PC-3 (cell line): ENCODE data around the gene CNOT11. TPM values are rescaled to one million over a fixed set of nuclear protein-coding genes. Genes with fewer than 3 reads are reported as not detected.

ENCODE experiments used
- ATAC-seq: fragments of 200-7000 bp; cut with Tn5 transposase; 2 replicates; pipeline ENCODE4 v1.9.1; 2020; ENCODE audit warnings: mild to moderate bottlenecking, moderate library complexity
- BruUV-seq: library from RNA; stranded (reverse); fragments of 400-500 nt; replicated peaks from 2 replicates; lab custom pipeline; 2021; lab: Mats Ljungman, UMichigan
- CTCF ChIA-PET: fragments of 300-600 bp; sonication (Branson Sonifier 250); formaldehyde crosslinking; loops from one replicate; lab custom pipeline; 2022; ENCODE audit warnings: antibody characterized with exemption; lab: Charles Lee
- POLR2A ChIA-PET: fragments of 300-600 bp; sonication (Branson Sonifier 250); formaldehyde crosslinking; loops from one replicate; lab custom pipeline; 2022; ENCODE audit warnings: antibody characterized with exemption; ENCODE audit not compliant: unreplicated experiment; lab: Charles Lee
- DNase-seq: peaks from one replicate; pipeline ENCODE4 v3.0.0-alpha.2; 2015
- H2AFZ ChIP-seq: fragments of 300-600 bp; sonication (generic); 2 replicates; pipeline ENCODE4 v1.6.0; 2016; ENCODE audit warnings: antibody characterized with exemption, low read length
- H3F3A ChIP-seq: fragments of 300-600 bp; sonication (generic); one replicate; pipeline ENCODE4 v1.6.0; 2017; ENCODE audit warnings: antibody characterized with exemption, low read length, control low read depth, mild to moderate bottlenecking; ENCODE audit not compliant: unreplicated experiment
- H3K27ac ChIP-seq: fragments of 300-600 bp; sonication (generic); 2 replicates; pipeline ENCODE4 v1.5.1; 2016; ENCODE audit warnings: mild to moderate bottlenecking, low read length
- H3K27me3 ChIP-seq: fragments of 300-600 bp; sonication (generic); 2 replicates; pipeline ENCODE4 v1.6.1; 2016; ENCODE audit warnings: low read length, mixed read lengths
- H3K36me3 ChIP-seq: fragments of 300-600 bp; sonication (generic); 2 replicates; pipeline ENCODE4 v1.6.1; 2016; ENCODE audit warnings: low read depth, mixed run types, low read length, mixed read lengths
- H3K4me1 ChIP-seq: fragments of 300-600 bp; sonication (generic); 2 replicates; pipeline ENCODE4 v1.5.1; 2016; ENCODE audit warnings: low read length; ENCODE audit not compliant: insufficient read depth
- H3K4me2 ChIP-seq: fragments of 300-600 bp; sonication (generic); 2 replicates; pipeline ENCODE4 v1.6.0; 2016; ENCODE audit warnings: low read length
- H3K4me3 ChIP-seq: fragments of 300-600 bp; sonication (generic); 2 replicates; pipeline ENCODE4 v1.5.1; 2016; ENCODE audit warnings: mild to moderate bottlenecking, low read length, mixed read lengths
- H3K79me2 ChIP-seq: fragments of 300-600 bp; sonication (generic); 2 replicates; pipeline ENCODE4 v1.6.1; 2017; ENCODE audit warnings: low read length, mixed read lengths
- H3K9ac ChIP-seq: fragments of 300-600 bp; sonication (generic); 2 replicates; pipeline ENCODE4 v1.6.0; 2016; ENCODE audit warnings: mild to moderate bottlenecking, low read length
- H3K9me2 ChIP-seq: fragments of 300-600 bp; sonication (generic); replicated peaks from 2 replicates; pipeline ENCODE4 v1.6.1; 2016; ENCODE audit warnings: mixed run types, low read length, mixed read lengths
- H3K9me3 ChIP-seq: fragments of 300-600 bp; sonication (generic); 2 replicates; pipeline ENCODE4 v1.6.1; 2016; ENCODE audit warnings: low read length, mixed read lengths
- H4K20me1 ChIP-seq: fragments of 300-600 bp; sonication (generic); 2 replicates; pipeline ENCODE4 v1.6.1; 2016; ENCODE audit warnings: low read length, mixed read lengths
- EZH2 ChIP-seq: fragments of 300-600 bp; sonication (generic); IDR thresholded peaks from one replicate; pipeline ENCODE4 v1.6.1; 2017; ENCODE audit warnings: antibody characterized with exemption, mild to moderate bottlenecking, low read length; ENCODE audit not compliant: unreplicated experiment
- EZH2phosphoT487 ChIP-seq: fragments of 300-600 bp; sonication (generic); IDR thresholded peaks from 2 replicates; pipeline ENCODE4 v1.6.1; 2018; ENCODE audit warnings: mild to moderate bottlenecking, antibody characterized with exemption, low read length, borderline replicate concordance
- intact Hi-C: fragments of 100-400 bp; cut with micrococcal nuclease; formaldehyde crosslinking; loops from 2 replicates; pipeline ENCODE4 v1.9.0; 2023
- total RNA-seq: library from RNA; depleted of rRNA; stranded (reverse); fragments of >200 nt; gene quantifications from 2 replicates; pipeline ENCODE4 v1.2.3, GENCODE V29; 2014
- TF ChIP-seq, protein P1 (sequence below): fragments of 300-600 bp; sonication (generic); conservative IDR thresholded peaks from 2 replicates; pipeline ENCODE4 v1.5.1; 2017; ENCODE audit warnings: antibody characterized with exemption, low read depth, mild to moderate bottlenecking, low read length

Gene CNOT11
- total RNA-seq, 1 experiment from 2014 or later = 48.5 TPM

DNA sequence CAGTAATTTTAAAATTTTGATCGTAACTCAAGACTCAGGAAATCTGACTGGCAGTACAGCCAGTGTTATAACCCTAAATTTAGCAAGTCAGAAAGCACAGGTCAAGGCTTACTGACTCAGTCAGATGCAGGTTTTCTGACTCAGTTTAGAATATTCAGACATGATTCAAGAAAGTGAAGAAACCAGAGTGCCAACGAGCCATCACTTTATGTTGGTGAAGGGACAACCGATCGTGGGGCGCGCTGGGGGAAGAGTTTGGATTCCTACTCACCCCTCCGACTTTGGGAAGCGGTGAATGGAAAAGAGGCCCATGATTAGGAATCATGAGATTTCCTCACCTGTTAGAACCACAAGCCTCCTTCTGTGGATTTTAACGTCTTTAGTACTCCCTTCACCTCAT is 54.8 kb downstream of the CNOT11 start:
- Histone ChIP-seq H2AFZ (no peak overlapping the region), H3K36me3 (0 out of 2 replicates have a peak, but pooled peaks cover 2% of the 10 kb centered on the region), H3K27me3 (no peaks in the 10 kb centered on the region), H3K4me2 (peak overlapping the region; percentile 92), H3K9ac (peak overlapping the region; percentile 95), H3K4me3 (peak overlapping the region; percentile 83), H3K79me2 (peaks cover 60% of the 10 kb centered on the region), H3K9me3 (no peaks in the 10 kb centered on the region), H3K4me1 (peaks cover 46% of the 10 kb centered on the region), H3K9me2 (no peaks in the 10 kb centered on the region), H3K27ac (peak overlapping the region; percentile 53), H3F3A (no peaks in the 10 kb centered on the region), H4K20me1 (peaks cover 38% of the 10 kb centered on the region)
- ChIA-PET CTCF (no interaction called here), POLR2A (no interaction called here)
- TF ChIP-seq, protein P1, sequence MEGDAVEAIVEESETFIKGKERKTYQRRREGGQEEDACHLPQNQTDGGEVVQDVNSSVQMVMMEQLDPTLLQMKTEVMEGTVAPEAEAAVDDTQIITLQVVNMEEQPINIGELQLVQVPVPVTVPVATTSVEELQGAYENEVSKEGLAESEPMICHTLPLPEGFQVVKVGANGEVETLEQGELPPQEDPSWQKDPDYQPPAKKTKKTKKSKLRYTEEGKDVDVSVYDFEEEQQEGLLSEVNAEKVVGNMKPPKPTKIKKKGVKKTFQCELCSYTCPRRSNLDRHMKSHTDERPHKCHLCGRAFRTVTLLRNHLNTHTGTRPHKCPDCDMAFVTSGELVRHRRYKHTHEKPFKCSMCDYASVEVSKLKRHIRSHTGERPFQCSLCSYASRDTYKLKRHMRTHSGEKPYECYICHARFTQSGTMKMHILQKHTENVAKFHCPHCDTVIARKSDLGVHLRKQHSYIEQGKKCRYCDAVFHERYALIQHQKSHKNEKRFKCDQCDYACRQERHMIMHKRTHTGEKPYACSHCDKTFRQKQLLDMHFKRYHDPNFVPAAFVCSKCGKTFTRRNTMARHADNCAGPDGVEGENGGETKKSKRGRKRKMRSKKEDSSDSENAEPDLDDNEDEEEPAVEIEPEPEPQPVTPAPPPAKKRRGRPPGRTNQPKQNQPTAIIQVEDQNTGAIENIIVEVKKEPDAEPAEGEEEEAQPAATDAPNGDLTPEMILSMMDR = no peak
- TF ChIP-seq EZH2 (no peak), EZH2phosphoT487 (no peak)
- ATAC-seq (no peak), DNase-seq (peak; percentile 32)
- BruUV-seq = no TSS peak
- intact Hi-C loops = loop anchor here (2.0 kb wide), 1 partner anchor 29 kb away; no protein-coding TSS in a partner anchor

DNA sequence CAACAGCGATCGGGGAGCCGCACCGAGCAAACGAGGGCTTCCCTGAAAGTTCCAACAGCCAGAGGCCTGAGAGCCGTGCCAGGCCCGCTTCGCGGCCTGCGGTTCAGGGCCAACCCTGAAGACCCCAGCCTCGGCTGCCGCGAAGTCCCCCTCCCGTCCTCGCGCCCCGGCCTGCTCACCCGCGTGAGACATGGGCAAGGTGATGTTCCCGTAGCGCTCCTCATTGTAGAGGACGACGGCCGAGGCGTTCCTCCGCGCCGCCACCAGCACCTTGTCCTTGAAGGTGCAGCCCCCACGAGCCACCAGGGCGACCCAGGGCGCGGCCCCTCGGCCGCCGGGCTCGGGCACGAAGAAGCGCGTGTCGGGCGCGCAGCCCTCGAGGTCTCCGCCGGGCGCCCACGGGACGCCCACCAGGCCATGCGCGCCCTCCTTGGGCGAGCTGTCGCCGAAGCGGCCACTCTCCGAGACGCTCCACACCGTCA is 55.3 kb downstream of the CNOT11 start:
- Histone ChIP-seq H4K20me1 (peaks cover 35% of the 10 kb centered on the region), H3K9me3 (no peaks in the 10 kb centered on the region), H3F3A (no peaks in the 10 kb centered on the region), H3K79me2 (peaks cover 55% of the 10 kb centered on the region), H2AFZ (peak overlapping the region; percentile 92), H3K27ac (peak overlapping the region; percentile 53), H3K27me3 (no peaks in the 10 kb centered on the region), H3K4me1 (peaks cover 41% of the 10 kb centered on the region), H3K36me3 (0 out of 2 replicates have a peak, but pooled peaks cover 2% of the 10 kb centered on the region), H3K4me2 (peak overlapping the region; percentile 92), H3K4me3 (peak overlapping the region; percentile 83), H3K9ac (peak overlapping the region; percentile 95), H3K9me2 (no peaks in the 10 kb centered on the region)
- intact Hi-C loops = loop anchor here (1.0 to 2.0 kb wide), 2 partner anchors 20 to 29 kb away; no protein-coding TSS in a partner anchor
- ATAC-seq (peak; percentile 14), DNase-seq (peak; percentile 12)
- BruUV-seq = no TSS peak
- CTCF ChIA-PET = interaction anchor here (1.5 kb wide), 1 partner anchor 34 kb away, joined by 4 read pairs; no protein-coding TSS in a partner anchor
- TF ChIP-seq EZH2 (no peak), EZH2phosphoT487 (no peak)
- TF ChIP-seq, protein P1 = no peak
- POLR2A ChIA-PET = no interaction called here
